Lower leg skin (tissue), 3 donors: ENCODE measurements around the gene DET1.

Experiments used
- POLR2A ChIP-seq, 2 donors: fragments of 450-650 bp; IDR thresholded peaks; one replicate each; pipeline ENCODE4 v1.6.1; 2016 to 2017; ENCODE audit warnings: antibody characterized with exemption in 2 of 2, mild to moderate bottlenecking in 1 of 2, moderate library complexity in 1 of 2
- TF ChIP-seq, protein P1 (sequence below), 3 donors: fragments of 450-650 bp; IDR thresholded peaks; one replicate each; pipeline ENCODE4 v1.5.1; 2016; ENCODE audit warnings: antibody characterized with exemption in 3 of 3, mild to moderate bottlenecking in 3 of 3, moderate library complexity in 2 of 3

DNA sequence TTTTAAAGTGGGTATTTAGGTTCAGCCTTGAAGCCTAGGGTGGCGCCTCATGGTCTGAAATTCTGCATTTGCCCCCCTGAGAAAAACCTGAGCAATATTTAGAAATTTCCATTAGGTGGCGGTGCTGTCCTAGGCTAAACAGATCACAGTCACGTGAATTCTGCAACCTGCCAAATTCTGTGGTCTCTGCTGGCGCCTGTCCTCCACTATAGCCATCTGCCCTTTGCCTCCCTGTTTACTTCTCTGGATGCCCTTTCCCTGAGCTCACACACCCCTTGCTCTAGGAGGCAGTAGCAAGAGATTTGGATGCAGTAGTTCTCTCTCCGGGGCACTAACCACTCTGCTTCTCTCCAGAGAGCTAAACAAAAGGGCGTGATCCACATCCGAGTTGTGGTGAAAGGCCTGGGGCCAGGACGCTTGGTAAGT lies 69.8 kb downstream of the DET1 start:
- TF ChIP-seq, protein P1, sequence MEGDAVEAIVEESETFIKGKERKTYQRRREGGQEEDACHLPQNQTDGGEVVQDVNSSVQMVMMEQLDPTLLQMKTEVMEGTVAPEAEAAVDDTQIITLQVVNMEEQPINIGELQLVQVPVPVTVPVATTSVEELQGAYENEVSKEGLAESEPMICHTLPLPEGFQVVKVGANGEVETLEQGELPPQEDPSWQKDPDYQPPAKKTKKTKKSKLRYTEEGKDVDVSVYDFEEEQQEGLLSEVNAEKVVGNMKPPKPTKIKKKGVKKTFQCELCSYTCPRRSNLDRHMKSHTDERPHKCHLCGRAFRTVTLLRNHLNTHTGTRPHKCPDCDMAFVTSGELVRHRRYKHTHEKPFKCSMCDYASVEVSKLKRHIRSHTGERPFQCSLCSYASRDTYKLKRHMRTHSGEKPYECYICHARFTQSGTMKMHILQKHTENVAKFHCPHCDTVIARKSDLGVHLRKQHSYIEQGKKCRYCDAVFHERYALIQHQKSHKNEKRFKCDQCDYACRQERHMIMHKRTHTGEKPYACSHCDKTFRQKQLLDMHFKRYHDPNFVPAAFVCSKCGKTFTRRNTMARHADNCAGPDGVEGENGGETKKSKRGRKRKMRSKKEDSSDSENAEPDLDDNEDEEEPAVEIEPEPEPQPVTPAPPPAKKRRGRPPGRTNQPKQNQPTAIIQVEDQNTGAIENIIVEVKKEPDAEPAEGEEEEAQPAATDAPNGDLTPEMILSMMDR (IDR thresholded peaks at IDR 0.05) = no peak
- no peak for TF ChIP-seq POLR2A (IDR thresholded peaks at IDR 0.05)
